IMR-90 (cell line): Measurements from ENCODE around the gene HJURP. TPM values are rescaled to one million over a fixed set of nuclear protein-coding genes. Genes with fewer than 3 reads are reported as not detected.

Experiments
- ATAC-seq: fragments of 200-7000 bp; cut with Tn5 transposase; 2 replicates; pipeline ENCODE4 v1.9.1; 2020; ENCODE audit warnings: low read depth, mild to moderate bottlenecking, moderate library complexity
- BruUV-seq: library from RNA; stranded (reverse); fragments of 400-500 nt; replicated peaks from 2 replicates; lab custom pipeline; 2021; lab: Mats Ljungman, UMichigan
- CTCF ChIA-PET: fragments of 300-600 bp; formaldehyde crosslinking; extraction: SDS; loops from one replicate; lab custom pipeline; 2021; ENCODE audit warnings: antibody characterized with exemption; lab: Yijun Ruan, JAX
- POLR2A ChIA-PET: fragments of 300-600 bp; sonication (Branson Sonifier 250); formaldehyde crosslinking; loops from one replicate; lab custom pipeline; 2022; ENCODE audit warnings: antibody characterized with exemption; ENCODE audit not compliant: unreplicated experiment; lab: Charles Lee
- DNase-seq: peaks from one replicate; pipeline ENCODE4 v3.0.0; 2013
- H2AFZ ChIP-seq: replicated peaks from 2 replicates; pipeline ENCODE3; 2013; ENCODE audit warnings: low read length, mild to moderate bottlenecking; ENCODE audit not compliant: poor library complexity
- H2AK5ac ChIP-seq: 2 replicates; pipeline ENCODE4 v1.6.1; 2013; ENCODE audit warnings: low read depth, low read length, inconsistent platforms
- H2AK9ac ChIP-seq: replicated peaks from 2 replicates; pipeline ENCODE3; 2013; ENCODE audit warnings: mild to moderate bottlenecking, low read depth, low read length, moderate library complexity; ENCODE audit not compliant: poor library complexity
- H2BK120ac ChIP-seq: 2 replicates; pipeline ENCODE4 v1.6.1; 2013; ENCODE audit warnings: low read depth, low read length, inconsistent platforms
- H2BK15ac ChIP-seq: 3 replicates; pipeline ENCODE4 v1.6.1; 2013; ENCODE audit warnings: low read depth, low read length, inconsistent platforms
- H2BK20ac ChIP-seq: 2 replicates; pipeline ENCODE4 v1.6.1; 2013; ENCODE audit warnings: low read depth, mild to moderate bottlenecking, inconsistent platforms, low read length, moderate library complexity
- H2BK5ac ChIP-seq: 2 replicates; pipeline ENCODE4 v1.6.1; 2013; ENCODE audit warnings: mild to moderate bottlenecking, low read depth, low read length, inconsistent platforms; ENCODE audit not compliant: poor library complexity, severe bottlenecking
- H3K14ac ChIP-seq: replicated peaks from 2 replicates; pipeline ENCODE4 v1.6.1; 2013; ENCODE audit warnings: low read depth, low read length, inconsistent platforms
- H3K18ac ChIP-seq: 2 replicates; pipeline ENCODE4 v1.6.1; 2013; ENCODE audit warnings: low read depth, low read length, control low read depth
- H3K23ac ChIP-seq: 2 replicates; pipeline ENCODE4 v1.6.1; 2013; ENCODE audit warnings: low read depth, low read length, inconsistent platforms
- H3K27ac ChIP-seq: 2 replicates; pipeline ENCODE4 v1.5.1; 2013; ENCODE audit warnings: mild to moderate bottlenecking, control low read depth, low read length; ENCODE audit not compliant: insufficient read depth
- H3K27me3 ChIP-seq: 2 replicates; pipeline ENCODE4 v1.6.1; 2013; ENCODE audit warnings: low read length; ENCODE audit not compliant: control insufficient read depth, insufficient read depth
- H3K36me3 ChIP-seq: 2 replicates; pipeline ENCODE4 v1.6.1; 2013; ENCODE audit warnings: low read length, mixed read lengths; ENCODE audit not compliant: control insufficient read depth, insufficient read depth
- H3K4ac ChIP-seq: 2 replicates; pipeline ENCODE4 v1.6.1; 2013; ENCODE audit warnings: low read depth, low read length, inconsistent platforms
- H3K4me1 ChIP-seq: 2 replicates; pipeline ENCODE4 v1.6.1; 2013; ENCODE audit warnings: low read length, mixed read lengths; ENCODE audit not compliant: control insufficient read depth, insufficient read depth
- H3K4me2 ChIP-seq: 2 replicates; pipeline ENCODE4 v1.6.1; 2013; ENCODE audit warnings: low read depth, mild to moderate bottlenecking, control low read depth, low read length, moderate library complexity
- H3K4me3 ChIP-seq: 2 replicates; pipeline ENCODE4 v1.5.1; 2013; ENCODE audit warnings: low read depth, mild to moderate bottlenecking, control low read depth, low read length, moderate library complexity; ENCODE audit not compliant: insufficient read depth
- H3K56ac ChIP-seq: 2 replicates; pipeline ENCODE4 v1.6.1; 2013; ENCODE audit warnings: low read length, inconsistent platforms; ENCODE audit not compliant: insufficient read depth; ENCODE audit errors: extremely low read depth
- H3K79me1 ChIP-seq, 2 experiments: 2 replicates each; pipeline ENCODE4 v1.6.1; 2013; ENCODE audit warnings: low read length in 2 of 2, inconsistent platforms in 1 of 2, low read depth in 1 of 2
- H3K9ac ChIP-seq: 2 replicates; pipeline ENCODE4 v1.6.1; 2013; ENCODE audit warnings: low read depth, low read length, control low read depth
- H3K9me1 ChIP-seq: 2 replicates; pipeline ENCODE4 v1.6.1; 2013; ENCODE audit warnings: low read length, inconsistent platforms; ENCODE audit not compliant: insufficient read depth
- H3K9me3 ChIP-seq: 2 replicates; pipeline ENCODE4 v1.6.1; 2013; ENCODE audit warnings: low read length; ENCODE audit not compliant: control insufficient read depth, insufficient read depth
- H4K20me1 ChIP-seq: 2 replicates; pipeline ENCODE4 v1.6.1; 2013; ENCODE audit warnings: low read length, inconsistent platforms; ENCODE audit not compliant: insufficient read depth
- H4K5ac ChIP-seq: 2 replicates; pipeline ENCODE4 v1.6.1; 2013; ENCODE audit warnings: mild to moderate bottlenecking, low read depth, low read length, control low read depth
- H4K8ac ChIP-seq, 2 experiments: 2 replicates each; pipeline ENCODE4 v1.6.1; 2013; ENCODE audit warnings: low read depth in 2 of 2, low read length in 2 of 2, control low read depth in 1 of 2, inconsistent platforms in 1 of 2
- H4K91ac ChIP-seq: 2 replicates; pipeline ENCODE4 v1.6.1; 2013; ENCODE audit warnings: low read depth, low read length, inconsistent platforms; ENCODE audit not compliant: insufficient read depth
- MAFK ChIP-seq: IDR thresholded peaks from 2 replicates; pipeline ENCODE4 v1.6.1; 2012; ENCODE audit warnings: low read depth, low read length, improper control_type of control experiment
- WGBS, 2 experiments: methylation state at CpG; one replicate each; pipeline versions ENCODE4 v1.1.5 to v1.1.7; 2013; ENCODE audit warnings: missing lambda C conversion rate in 2 of 2; ENCODE audit not compliant: insufficient read length in 1 of 2; ENCODE audit errors: extremely low coverage in 2 of 2; 5-methylcytosine and 5-hydroxymethylcytosine counted together
- dilution Hi-C: fragments of 300-500 bp; cut with HindIII; formaldehyde crosslinking; loops from one replicate; pipeline ENCODE4 v1.14.3; 2018; ENCODE audit warnings: low sequenced_read_pairs; ENCODE audit not compliant: unreplicated experiment
- in situ Hi-C: fragments of 300-500 bp; cut with MboI; formaldehyde crosslinking; loops from 3 replicates; pipeline ENCODE4 v1.14.3; 2019; ENCODE audit warnings: low sequenced_read_pairs, inconsistent platforms, mixed read lengths
- intact Hi-C: fragments of 100-400 bp; cut with micrococcal nuclease; formaldehyde crosslinking; loops from 2 replicates; pipeline ENCODE4 v1.10.0; 2022
- polyA plus RNA-seq, 3 experiments: library from polyadenylated mRNA; depleted of rRNA; stranded (reverse); fragments of >200 nt; gene quantifications; 2 replicates each; pipeline ENCODE4 v1.2.3, GENCODE V29; 2012; ENCODE audit warnings: low replicate concordance in 1 of 3
- total RNA-seq: library from RNA; depleted of rRNA; stranded (reverse); fragments of >200 nt; gene quantifications from 2 replicates; pipeline ENCODE4 v1.2.3, GENCODE V29; 2012

HJURP gene
- total and polyA plus RNA-seq, 2 of the 4 experiments (the other 2 are of a cell fraction): 22.6 to 26.5 TPM

- H3K9me3 ChIP-seq: no peaks in the 10 kb centered on the region; the same call in 1 of the 2 replicates
- H3K36me3 ChIP-seq: no peaks in the 10 kb centered on the region
- no peak overlapping the region for H3K9ac ChIP-seq
- H4K20me1 ChIP-seq: no peaks in the 10 kb centered on the region
- no peak overlapping the region for H2BK120ac ChIP-seq
- ChIA-PET CTCF (no interaction called here), POLR2A (no interaction called here)
- H3K4me2 ChIP-seq: no peak overlapping the region
- no peak overlapping the region for H2BK20ac ChIP-seq
- dilution Hi-C loops: no loop called here
- H3K4me3 ChIP-seq: no peak overlapping the region
- intact Hi-C loops: no loop called here
- no peak overlapping the region for H2AFZ ChIP-seq
- no peak overlapping the region for H4K91ac ChIP-seq
- no peak overlapping the region for H3K4ac ChIP-seq
- H2BK15ac ChIP-seq: no peak overlapping the region
- in situ Hi-C loops: no loop called here
- H3K56ac ChIP-seq: no peak overlapping the region
- no peak overlapping the region for H3K27ac ChIP-seq
- H3K79me1 ChIP-seq: no peaks in the 10 kb centered on the region
- DNase-seq: no peak
- H4K8ac ChIP-seq: no peak overlapping the region
- 80% methylated on average over 1 of the region's 7 CpGs; no CpG with 5 or more reads in 1 of the 2 experiments for WGBS, 2 experiments
- H3K9me1 ChIP-seq: no peaks in the 10 kb centered on the region
- H3K27me3 ChIP-seq: peaks cover 16% of the 10 kb centered on the region
- H2AK9ac ChIP-seq: no peak overlapping the region
- H2AK5ac ChIP-seq: no peak overlapping the region
- H3K23ac ChIP-seq: no peak overlapping the region
- no peak for TF ChIP-seq MAFK
- no peak overlapping the region for H3K14ac ChIP-seq
- no peaks in the 10 kb centered on the region for H3K4me1 ChIP-seq
- H2BK5ac ChIP-seq: no peak overlapping the region
- BruUV-seq: no TSS peak
- no peak overlapping the region for H3K18ac ChIP-seq
- no peak overlapping the region for H4K5ac ChIP-seq
- ATAC-seq: no peak
These were observed 55.2 kb downstream of the HJURP start for GRCh38 chr2:233799087-233799665.
